ENCODE results near the gene MAML2.
A peak's percentile ranks its signal among the peaks of the same experiment; 100 is the strongest.

MAML2 gene

GRCh38 chr11:96149743-96150555 lies 193.0 kb downstream of the MAML2 start:
- FAIRE-seq: no peak

GRCh38 chr11:96147906-96148486 lies 195.0 kb downstream of the MAML2 start:
- no peak for FAIRE-seq

DNA sequence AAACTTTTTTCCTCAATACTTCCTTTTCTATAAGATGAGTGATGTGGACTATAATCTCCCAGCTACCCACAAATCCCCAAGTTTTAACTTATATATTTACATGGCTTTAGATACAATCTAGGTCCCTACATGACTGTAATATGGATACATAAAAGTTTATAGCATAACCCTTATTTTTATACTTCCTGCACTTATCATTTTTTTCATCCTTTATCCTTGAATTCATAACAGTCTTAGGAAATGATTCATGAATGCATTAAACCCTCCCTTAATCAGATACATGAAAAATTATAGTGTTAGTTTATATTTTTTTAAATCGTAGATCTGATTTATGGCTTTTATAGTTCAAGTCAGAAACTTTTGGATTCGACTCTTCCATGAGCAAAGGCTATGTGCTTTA lies 195.8 kb downstream of the MAML2 start:
- FAIRE-seq: no peak

DNA sequence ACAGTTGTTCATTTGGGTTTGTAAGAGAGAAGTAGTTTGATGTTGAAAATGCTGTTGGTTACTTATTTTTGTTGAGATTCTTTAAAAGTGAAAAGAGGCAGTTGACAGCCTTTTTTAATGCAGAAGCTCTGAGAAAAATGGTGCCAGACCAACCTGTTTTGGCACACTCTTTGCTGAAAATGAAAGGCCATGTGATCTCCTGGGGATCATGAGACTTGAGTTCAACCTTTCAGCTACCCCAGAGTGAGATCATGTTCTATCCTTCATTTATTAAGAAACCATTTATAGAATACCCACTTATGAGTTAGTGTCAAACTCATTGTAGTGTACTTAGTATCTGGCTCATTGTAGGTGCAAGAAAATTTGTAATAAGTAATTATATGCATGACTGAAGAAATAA lies 196.2 kb downstream of the MAML2 start:
- no peak for FAIRE-seq

DNA sequence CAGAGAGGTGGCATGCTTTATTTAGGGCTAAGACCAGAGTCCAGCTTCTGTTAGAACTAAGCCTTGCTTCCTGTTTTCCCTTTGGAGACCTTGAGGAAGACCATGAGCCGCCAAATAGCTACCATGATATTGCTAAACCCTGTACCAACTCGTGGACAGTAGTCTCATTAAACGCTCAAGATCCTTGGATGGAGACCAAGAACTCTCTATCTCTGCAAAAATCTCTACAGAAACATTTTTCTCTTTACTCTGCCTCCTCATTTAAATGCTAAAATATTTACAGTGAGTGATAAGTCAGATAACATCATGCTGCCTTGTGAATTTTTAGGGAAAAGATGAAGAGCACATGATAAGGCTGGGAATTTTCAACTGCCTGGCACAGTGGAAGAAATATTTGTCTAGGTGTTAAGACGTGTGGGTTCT lies 197.8 kb downstream of the MAML2 start:
- no peak for FAIRE-seq

- FAIRE-seq: no peak
Measured at GRCh38 chr11:96144553-96144952, 198.4 kb downstream of the MAML2 start.

GRCh38 chr11:96143041-96143521 lies 199.9 kb downstream of the MAML2 start:
- FAIRE-seq: no peak

- FAIRE-seq: no peak
Measured at GRCh38 chr11:96141626-96142025, 201.4 kb downstream of the MAML2 start.

- no peak for FAIRE-seq
Measured at GRCh38 chr11:96139691-96140090, 203.3 kb downstream of the MAML2 start.

- FAIRE-seq: no peak
Measured at GRCh38 chr11:96137373-96137772, 205.6 kb downstream of the MAML2 start.

- FAIRE-seq: no peak
Measured at GRCh38 chr11:96136613-96137298, 206.2 kb downstream of the MAML2 start.

GRCh38 chr11:96134602-96135001 lies 208.4 kb downstream of the MAML2 start:
- no peak for FAIRE-seq

- no peak for FAIRE-seq
Measured at GRCh38 chr11:96132437-96132836, 210.6 kb downstream of the MAML2 start.

GRCh38 chr11:96130061-96130620 lies 212.9 kb downstream of the MAML2 start:
- FAIRE-seq: no peak

DNA sequence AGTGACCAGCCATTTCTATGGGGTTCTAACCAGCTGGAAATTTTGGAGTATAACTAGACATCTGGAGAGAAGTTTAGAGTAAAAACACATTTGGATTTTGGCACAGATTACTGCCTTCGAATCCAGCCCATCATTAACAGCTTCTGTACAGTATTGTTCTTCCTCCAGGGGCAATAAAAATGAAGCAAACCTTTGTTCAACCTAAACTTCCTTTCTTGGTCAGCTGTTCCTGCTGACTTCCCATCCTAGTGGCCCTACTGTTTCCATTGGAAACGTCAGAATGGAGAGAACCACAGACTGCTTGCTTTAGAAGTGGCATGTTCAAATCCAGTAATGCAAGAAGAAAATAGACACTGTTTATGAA lies 215.4 kb downstream of the MAML2 start:
- FAIRE-seq: peak; percentile 70

DNA sequence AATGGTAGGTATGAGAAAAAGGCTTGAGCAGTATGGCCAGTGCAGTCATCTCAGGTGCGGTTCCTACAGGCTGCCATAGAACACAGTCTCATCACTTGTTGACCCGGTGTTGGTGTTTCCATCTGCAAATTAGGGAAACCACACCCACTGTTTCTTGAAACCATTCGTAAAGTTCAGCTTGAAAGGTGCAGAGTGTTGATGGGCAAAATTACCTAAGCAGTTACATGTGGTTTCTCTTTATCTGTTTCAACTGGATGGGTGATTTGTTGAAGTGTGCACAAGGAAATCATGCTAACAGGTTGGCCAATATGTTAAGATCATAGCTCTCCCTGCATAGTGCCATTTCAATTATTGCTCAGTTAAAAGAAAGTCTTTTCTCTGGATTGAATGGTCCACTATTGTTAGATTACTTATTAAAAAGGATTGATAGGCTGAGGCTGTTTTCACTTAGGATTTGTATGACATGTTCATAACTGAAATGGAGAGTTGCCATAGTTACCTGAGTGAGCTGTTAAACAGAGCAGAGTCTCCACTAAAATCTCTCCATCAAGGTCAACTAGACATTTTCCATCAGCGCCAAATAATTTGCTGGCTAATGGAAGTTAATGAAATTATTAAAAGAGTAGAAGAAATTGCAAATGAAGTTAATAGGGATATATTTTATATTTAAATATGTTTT lies 215.9 kb downstream of the MAML2 start:
- no peak for FAIRE-seq

DNA sequence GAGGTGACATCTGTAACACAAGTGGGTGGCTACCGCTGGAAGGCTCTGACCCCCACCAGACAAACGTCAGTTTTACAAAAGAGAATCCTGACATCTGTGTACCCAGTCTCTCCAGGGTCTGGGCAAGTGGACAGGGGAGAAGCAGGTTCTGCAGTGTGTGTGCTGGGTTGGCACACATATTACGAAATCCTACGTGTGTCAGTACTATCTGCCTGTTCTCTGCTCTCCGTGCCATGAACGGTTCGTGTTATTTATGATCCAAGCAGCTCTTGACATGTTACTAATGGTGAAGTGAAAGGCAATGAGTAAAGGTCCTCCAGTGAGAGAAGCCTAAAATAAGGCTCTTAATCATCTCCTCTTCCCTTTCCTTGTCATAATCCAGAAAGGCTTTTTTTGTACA lies 217.6 kb downstream of the MAML2 start:
- no peak for FAIRE-seq

GRCh38 chr11:96124155-96124554 lies 218.8 kb downstream of the MAML2 start:
- no peak for FAIRE-seq

- no peak for FAIRE-seq
Measured at GRCh38 chr11:96123301-96123700, 219.7 kb downstream of the MAML2 start.

DNA sequence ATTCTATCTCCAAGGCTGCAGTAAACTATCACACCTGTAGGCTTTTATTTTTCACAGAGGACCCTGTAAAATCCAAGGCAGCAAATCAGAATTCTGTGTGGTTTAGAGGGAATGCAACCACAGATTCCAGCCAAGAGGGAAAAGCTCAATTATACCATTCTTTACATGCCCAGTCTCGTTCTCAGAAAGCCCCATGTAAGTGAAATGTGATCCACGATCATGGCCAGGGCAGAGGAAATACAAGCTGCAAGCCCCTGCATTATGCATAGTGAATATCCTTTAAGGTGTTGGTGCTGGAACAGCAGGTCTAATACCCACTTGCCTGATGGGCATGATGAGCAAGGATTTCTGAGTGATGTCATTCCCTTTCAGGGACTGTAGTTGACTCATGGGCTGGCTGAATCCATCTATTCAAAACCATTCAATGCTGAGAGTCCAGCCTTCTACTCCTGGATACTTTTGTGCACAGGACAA lies 220.4 kb downstream of the MAML2 start:
- FAIRE-seq: no peak

DNA sequence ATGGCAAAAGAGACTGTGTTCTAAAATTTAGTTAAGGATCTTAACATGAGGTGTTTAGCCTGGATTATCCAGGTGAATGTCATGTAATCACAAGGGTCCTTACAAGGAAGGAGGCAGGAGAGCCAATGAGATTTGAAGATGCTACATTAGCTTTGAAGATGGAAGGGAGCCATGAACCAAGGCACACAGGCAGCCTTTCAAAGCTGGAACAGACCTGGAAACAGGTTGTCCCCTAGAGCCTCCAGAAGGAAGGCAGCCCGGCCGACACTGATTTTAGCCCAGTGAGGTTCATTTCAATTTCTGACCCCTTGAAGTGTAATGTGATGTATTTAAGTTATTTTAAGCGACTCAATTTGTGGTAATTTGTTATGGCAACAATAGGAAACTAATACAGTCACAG lies 223.8 kb downstream of the MAML2 start:
- FAIRE-seq: no peak

GRCh38 chr11:96116376-96116775 lies 226.6 kb downstream of the MAML2 start:
- FAIRE-seq: no peak
